PFSK-1 (cell line): ENCODE measurements around the gene CADM4.

Experiments used
- FOXP2 ChIP-seq: optimal IDR thresholded peaks from 2 replicates; pipeline ENCODE3; 2011; ENCODE audit warnings: borderline replicate concordance, control low read depth, inconsistent platforms; ENCODE audit not compliant: insufficient read depth; ENCODE audit errors: extremely low read length, extremely low read depth
- POLR2AphosphoS5 ChIP-seq: IDR thresholded peaks from 2 replicates; pipeline ENCODE4 v1.6.1; 2012; ENCODE audit warnings: low read depth, mild to moderate bottlenecking, control low read depth, low read length, moderate library complexity
- SIN3A ChIP-seq: IDR thresholded peaks from 2 replicates; pipeline ENCODE4 v1.6.1; 2012; ENCODE audit warnings: mild to moderate bottlenecking, low read length, moderate library complexity, borderline replicate concordance; ENCODE audit not compliant: insufficient read depth
- TAF1 ChIP-seq: IDR thresholded peaks from 2 replicates; pipeline ENCODE4 v1.6.1; 2012; ENCODE audit warnings: low read length, control low read depth, borderline replicate concordance; ENCODE audit not compliant: insufficient read depth
- TF ChIP-seq, protein P1 (sequence below), 2 experiments: IDR thresholded peaks; 2 replicates each; pipeline versions ENCODE4 v1.6.1 to v1.8.0; 2011 to 2012; ENCODE audit warnings: low read depth in 2 of 2, low read length in 2 of 2, control low read depth in 1 of 2, inconsistent platforms in 1 of 2, mild to moderate bottlenecking in 1 of 2, moderate library complexity in 1 of 2; ENCODE audit not compliant: insufficient read depth in 1 of 2

Gene CADM4

GRCh38 chr19:43641333-43641732, 1.7 kb upstream of the CADM4 start:
- TF ChIP-seq TAF1 (no peak), POLR2AphosphoS5 (no peak)

DNA sequence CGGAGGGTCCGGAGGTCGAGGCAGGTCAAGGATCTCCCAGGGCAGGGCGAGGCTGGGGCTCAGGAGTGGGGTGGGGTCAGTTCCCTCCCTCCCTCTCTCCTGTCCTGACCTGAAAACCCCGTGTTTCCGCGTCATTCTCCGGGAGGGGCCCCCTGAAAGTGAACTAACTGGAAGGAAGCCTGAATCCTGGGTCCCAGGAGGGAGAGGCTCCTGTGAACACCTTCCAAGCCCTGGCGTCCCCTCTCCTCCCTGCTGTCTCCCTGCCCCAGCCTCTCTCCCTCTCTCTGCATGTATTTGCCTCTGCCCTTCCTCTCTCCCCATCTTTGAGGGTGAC, 741 bp upstream of the CADM4 start:
- TF ChIP-seq SIN3A: no peak
- TF ChIP-seq FOXP2: no peak
- TF ChIP-seq, protein P1, sequence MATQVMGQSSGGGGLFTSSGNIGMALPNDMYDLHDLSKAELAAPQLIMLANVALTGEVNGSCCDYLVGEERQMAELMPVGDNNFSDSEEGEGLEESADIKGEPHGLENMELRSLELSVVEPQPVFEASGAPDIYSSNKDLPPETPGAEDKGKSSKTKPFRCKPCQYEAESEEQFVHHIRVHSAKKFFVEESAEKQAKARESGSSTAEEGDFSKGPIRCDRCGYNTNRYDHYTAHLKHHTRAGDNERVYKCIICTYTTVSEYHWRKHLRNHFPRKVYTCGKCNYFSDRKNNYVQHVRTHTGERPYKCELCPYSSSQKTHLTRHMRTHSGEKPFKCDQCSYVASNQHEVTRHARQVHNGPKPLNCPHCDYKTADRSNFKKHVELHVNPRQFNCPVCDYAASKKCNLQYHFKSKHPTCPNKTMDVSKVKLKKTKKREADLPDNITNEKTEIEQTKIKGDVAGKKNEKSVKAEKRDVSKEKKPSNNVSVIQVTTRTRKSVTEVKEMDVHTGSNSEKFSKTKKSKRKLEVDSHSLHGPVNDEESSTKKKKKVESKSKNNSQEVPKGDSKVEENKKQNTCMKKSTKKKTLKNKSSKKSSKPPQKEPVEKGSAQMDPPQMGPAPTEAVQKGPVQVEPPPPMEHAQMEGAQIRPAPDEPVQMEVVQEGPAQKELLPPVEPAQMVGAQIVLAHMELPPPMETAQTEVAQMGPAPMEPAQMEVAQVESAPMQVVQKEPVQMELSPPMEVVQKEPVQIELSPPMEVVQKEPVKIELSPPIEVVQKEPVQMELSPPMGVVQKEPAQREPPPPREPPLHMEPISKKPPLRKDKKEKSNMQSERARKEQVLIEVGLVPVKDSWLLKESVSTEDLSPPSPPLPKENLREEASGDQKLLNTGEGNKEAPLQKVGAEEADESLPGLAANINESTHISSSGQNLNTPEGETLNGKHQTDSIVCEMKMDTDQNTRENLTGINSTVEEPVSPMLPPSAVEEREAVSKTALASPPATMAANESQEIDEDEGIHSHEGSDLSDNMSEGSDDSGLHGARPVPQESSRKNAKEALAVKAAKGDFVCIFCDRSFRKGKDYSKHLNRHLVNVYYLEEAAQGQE (IDR thresholded peaks at IDR 0.05; ENCODE audit: insufficient read depth in 1 of 2, low read depth in 2 of 2, low read length in 2 of 2): no peak
- TF ChIP-seq POLR2AphosphoS5: no peak

- TF ChIP-seq TAF1: no peak
- TF ChIP-seq POLR2AphosphoS5: no peak
- no peak for TF ChIP-seq SIN3A
- TF ChIP-seq, protein P1 (IDR thresholded peaks at IDR 0.05; ENCODE audit: insufficient read depth in 1 of 2, low read depth in 2 of 2, low read length in 2 of 2): no peak
- no peak for TF ChIP-seq FOXP2
These were observed 593 bp downstream of the CADM4 start for GRCh38 chr19:43638995-43639518.

- no peak for TF ChIP-seq FOXP2
- no peak for TF ChIP-seq POLR2AphosphoS5
- TF ChIP-seq, protein P1 (IDR thresholded peaks at IDR 0.05; ENCODE audit: insufficient read depth in 1 of 2, low read depth in 2 of 2, low read length in 2 of 2): no peak
- TF ChIP-seq SIN3A: no peak
These were observed 1.2 kb downstream of the CADM4 start for GRCh38 chr19:43638214-43638994.

GRCh38 chr19:43636121-43636683, 3.4 kb downstream of the CADM4 start:
- TF ChIP-seq POLR2AphosphoS5 (no peak), FOXP2 (no peak), SIN3A (no peak), TAF1 (no peak)
- TF ChIP-seq, protein P1 (IDR thresholded peaks at IDR 0.05; ENCODE audit: insufficient read depth in 1 of 2, low read depth in 2 of 2, low read length in 2 of 2): no peak
